Activated T-helper 2 cell treated with anti-CD3 and anti-CD28 coated beads, Interferon-gamma antibody, Interleukin-2, Interleukin-4, amounts not matched to agents 10 μg/mL and 5 μg/mL and 100 μg/mL, durations not matched to agents 14 hours and 24 hours and 36 hours (primary cell): ENCODE measurements around the gene KYNU. TPM values are rescaled to one million over a fixed set of nuclear protein-coding genes. Genes with fewer than 3 reads are reported as not detected.

Experiments used
- DNase-seq: peaks from one replicate; pipeline ENCODE4 v3.0.0; 2021; ENCODE audit warnings: low spot score
- H3K27ac Mint-ChIP-seq: one replicate; pipeline ENCODE4 v1.8.0; 2021; ENCODE audit warnings: mixed read lengths
- H3K27me3 Mint-ChIP-seq: one replicate; pipeline ENCODE4 v1.8.0; 2021; ENCODE audit warnings: low read depth, mixed read lengths
- H3K36me3 Mint-ChIP-seq: one replicate; pipeline ENCODE4 v1.8.0; 2021; ENCODE audit warnings: low read depth, mixed read lengths
- H3K4me1 Mint-ChIP-seq: one replicate; pipeline ENCODE4 v1.8.0; 2021; ENCODE audit warnings: low read depth, mixed read lengths
- H3K4me3 Mint-ChIP-seq: one replicate; pipeline ENCODE4 v1.8.0; 2021; ENCODE audit warnings: low read depth, mild to moderate bottlenecking, moderate library complexity, mixed read lengths
- H3K9me3 Mint-ChIP-seq: one replicate; pipeline ENCODE4 v1.8.0; 2021; ENCODE audit warnings: mixed read lengths
- intact Hi-C: fragments of 100-400 bp; cut with micrococcal nuclease; formaldehyde crosslinking; loops from one replicate; pipeline ENCODE4 v1.15.1; 2023
- total RNA-seq: library from RNA; stranded (reverse); gene quantifications from 2 replicates; pipeline ENCODE4 v1.2.3, GENCODE V29; 2022

KYNU gene
- total RNA-seq, 1 donor from 2014 or later, result not detected

DNA sequence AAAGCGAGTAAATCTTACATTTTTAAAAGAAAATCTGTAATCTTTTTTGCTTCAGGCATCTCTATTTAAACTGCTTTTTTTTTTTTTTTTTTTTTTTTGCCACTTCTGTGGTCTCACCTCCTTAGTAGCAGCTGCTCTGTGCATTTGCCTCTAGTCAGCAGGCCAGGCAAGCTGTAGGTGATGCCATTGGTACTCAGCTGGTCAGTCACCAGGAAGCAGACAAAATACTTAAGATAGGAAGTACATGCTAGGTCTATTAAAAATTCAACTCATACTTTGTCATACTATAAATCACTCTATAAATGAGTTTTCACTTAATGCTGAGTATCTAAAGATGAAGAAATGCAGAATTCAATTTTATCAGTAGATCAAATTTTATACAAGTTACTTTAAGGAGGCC, 83.7 kb downstream of the KYNU start:
- H3K36me3 Mint-ChIP-seq, result no peaks in the 10 kb centered on the region
- intact Hi-C loops, result no loop called here
- no peak for DNase-seq
- no peak overlapping the region for H3K27ac Mint-ChIP-seq
- H3K4me3 Mint-ChIP-seq, result no peak overlapping the region
- no peaks in the 10 kb centered on the region for H3K9me3 Mint-ChIP-seq
- no peaks in the 10 kb centered on the region for H3K4me1 Mint-ChIP-seq
- no peaks in the 10 kb centered on the region for H3K27me3 Mint-ChIP-seq

DNA sequence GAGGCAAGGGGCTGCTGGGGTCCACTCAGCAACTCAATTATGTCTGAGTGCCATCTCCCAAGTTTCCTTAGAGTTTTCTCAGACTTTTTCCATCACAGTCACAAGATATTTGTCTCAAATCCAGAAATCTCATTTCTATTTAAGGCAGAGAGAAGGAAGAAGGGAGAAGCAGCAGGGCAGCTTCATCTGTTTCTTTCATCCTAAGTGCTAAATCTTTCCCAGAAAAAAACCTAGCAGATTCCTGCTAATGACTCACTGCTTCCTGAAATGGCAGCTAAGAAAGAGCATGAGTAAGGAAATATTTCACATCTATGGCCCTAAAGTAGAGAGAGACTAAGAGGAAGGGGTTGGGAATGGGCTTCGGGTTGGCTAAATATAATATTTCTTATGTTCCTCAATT, 88.0 kb downstream of the KYNU start:
- no peak for DNase-seq
- intact Hi-C loops, result no loop called here
- Mint-ChIP-seq H3K27ac (no peak overlapping the region), H3K27me3 (no peaks in the 10 kb centered on the region), H3K4me3 (no peak overlapping the region), H3K4me1 (no peaks in the 10 kb centered on the region), H3K9me3 (no peaks in the 10 kb centered on the region), H3K36me3 (no peaks in the 10 kb centered on the region)

DNA sequence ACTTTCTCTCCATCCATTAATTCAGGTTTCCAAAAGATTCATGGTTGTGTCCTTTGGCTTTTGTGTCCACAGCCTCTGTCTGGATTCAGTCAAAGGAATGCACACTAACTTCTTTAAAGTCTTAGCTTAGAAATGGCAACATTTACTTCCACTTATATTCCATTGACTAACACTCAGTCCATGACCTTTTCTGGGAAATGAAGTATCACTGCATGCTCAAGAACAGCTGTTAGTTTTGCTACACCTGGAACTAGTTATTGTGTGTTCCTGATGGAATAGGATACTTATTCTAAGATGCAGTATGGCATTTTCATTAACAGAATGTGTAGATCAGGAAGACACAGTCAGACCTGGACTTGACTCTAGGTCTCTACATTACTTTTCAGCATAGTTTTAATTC, 88.8 kb downstream of the KYNU start:
- no peaks in the 10 kb centered on the region for H3K4me1 Mint-ChIP-seq
- no peak overlapping the region for H3K27ac Mint-ChIP-seq
- H3K36me3 Mint-ChIP-seq, result no peaks in the 10 kb centered on the region
- peaks cover 2% of the 10 kb centered on the region for H3K27me3 Mint-ChIP-seq
- H3K9me3 Mint-ChIP-seq, result no peaks in the 10 kb centered on the region
- DNase-seq, result no peak
- intact Hi-C loops, result no loop called here
- H3K4me3 Mint-ChIP-seq, result no peak overlapping the region

DNA sequence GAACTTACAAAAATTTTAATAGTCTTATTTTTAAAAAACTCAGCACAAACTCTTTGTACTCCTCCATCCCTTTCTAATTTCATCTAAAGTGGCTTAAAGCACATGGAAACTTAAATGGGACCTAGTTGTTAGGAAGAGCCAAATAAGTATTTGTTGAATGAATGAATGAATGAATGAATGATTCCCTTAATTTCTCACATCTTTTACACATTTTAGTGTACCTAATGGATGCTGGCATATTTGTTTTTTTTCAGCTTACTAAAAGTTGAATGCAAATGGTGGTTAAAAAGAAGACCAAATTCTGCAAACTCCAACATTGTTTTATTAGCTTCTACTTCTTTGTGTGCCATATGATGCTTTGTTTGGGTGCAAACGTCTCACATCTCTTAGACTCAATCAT, 89.6 kb downstream of the KYNU start:
- intact Hi-C loops, result no loop called here
- H3K36me3 Mint-ChIP-seq, result no peaks in the 10 kb centered on the region
- no peaks in the 10 kb centered on the region for H3K9me3 Mint-ChIP-seq
- H3K4me3 Mint-ChIP-seq, result no peak overlapping the region
- no peaks in the 10 kb centered on the region for H3K4me1 Mint-ChIP-seq
- H3K27me3 Mint-ChIP-seq, result peaks cover 2% of the 10 kb centered on the region
- H3K27ac Mint-ChIP-seq, result no peak overlapping the region
- no peak for DNase-seq

DNA sequence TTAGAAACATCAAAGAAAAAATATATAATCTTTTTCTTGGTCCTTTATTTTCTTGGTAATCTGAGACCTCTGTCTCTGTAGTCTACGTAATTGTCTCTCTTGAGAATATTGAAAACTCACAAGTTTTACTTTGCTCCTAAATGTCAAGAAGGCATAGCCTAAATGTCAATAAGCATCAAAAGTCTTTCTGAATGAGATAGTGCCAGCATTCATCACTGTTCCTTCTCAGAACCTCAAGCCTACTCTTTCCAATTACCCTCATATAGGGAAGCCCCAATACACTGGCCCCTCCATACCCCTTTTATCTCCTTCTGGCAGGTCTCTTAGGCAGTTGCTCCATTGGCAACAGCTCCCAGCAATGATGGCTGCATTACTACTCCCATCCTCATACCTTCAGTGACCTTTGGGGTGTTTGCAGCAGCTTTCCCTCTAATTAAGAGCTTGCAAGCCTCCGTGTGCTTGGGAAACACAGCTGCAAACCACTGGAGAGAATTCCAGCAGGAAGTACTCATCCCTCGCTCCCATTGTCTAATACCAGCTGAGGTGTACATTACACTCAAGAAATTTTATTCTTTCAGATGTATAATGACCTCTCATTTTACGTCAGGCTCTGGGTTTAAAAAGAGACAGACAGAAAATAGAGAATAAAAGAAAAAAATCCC, 95.8 kb downstream of the KYNU start:
- no peaks in the 10 kb centered on the region for H3K36me3 Mint-ChIP-seq
- H3K9me3 Mint-ChIP-seq, result no peaks in the 10 kb centered on the region
- intact Hi-C loops, result no loop called here
- no peak for DNase-seq
- H3K4me1 Mint-ChIP-seq, result no peaks in the 10 kb centered on the region
- H3K27ac Mint-ChIP-seq, result no peak overlapping the region
- peaks cover 2% of the 10 kb centered on the region for H3K27me3 Mint-ChIP-seq
- no peak overlapping the region for H3K4me3 Mint-ChIP-seq

DNA sequence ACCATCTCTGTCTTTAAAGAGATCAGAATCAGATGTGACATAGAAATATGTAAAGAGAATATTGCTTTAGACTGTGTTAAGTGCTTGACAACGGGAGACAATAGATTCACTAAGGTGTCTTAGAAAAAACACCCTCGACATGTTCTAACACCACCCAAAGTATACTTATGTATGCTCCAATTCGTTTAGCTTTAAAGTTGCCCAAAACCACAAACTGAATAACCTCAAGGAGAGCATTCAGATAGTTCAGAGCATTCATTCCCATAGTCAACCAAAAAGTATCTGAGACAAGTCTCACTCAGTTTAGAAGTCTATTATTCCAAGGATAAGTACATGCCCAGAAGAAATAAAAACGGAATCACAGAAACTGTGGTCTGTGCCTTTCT, 96.4 kb downstream of the KYNU start:
- Mint-ChIP-seq H3K4me1 (no peaks in the 10 kb centered on the region), H3K9me3 (no peaks in the 10 kb centered on the region), H3K27me3 (peaks cover 2% of the 10 kb centered on the region), H3K4me3 (no peak overlapping the region), H3K27ac (no peak overlapping the region), H3K36me3 (no peaks in the 10 kb centered on the region)
- DNase-seq, result no peak
- intact Hi-C loops, result no loop called here

DNA sequence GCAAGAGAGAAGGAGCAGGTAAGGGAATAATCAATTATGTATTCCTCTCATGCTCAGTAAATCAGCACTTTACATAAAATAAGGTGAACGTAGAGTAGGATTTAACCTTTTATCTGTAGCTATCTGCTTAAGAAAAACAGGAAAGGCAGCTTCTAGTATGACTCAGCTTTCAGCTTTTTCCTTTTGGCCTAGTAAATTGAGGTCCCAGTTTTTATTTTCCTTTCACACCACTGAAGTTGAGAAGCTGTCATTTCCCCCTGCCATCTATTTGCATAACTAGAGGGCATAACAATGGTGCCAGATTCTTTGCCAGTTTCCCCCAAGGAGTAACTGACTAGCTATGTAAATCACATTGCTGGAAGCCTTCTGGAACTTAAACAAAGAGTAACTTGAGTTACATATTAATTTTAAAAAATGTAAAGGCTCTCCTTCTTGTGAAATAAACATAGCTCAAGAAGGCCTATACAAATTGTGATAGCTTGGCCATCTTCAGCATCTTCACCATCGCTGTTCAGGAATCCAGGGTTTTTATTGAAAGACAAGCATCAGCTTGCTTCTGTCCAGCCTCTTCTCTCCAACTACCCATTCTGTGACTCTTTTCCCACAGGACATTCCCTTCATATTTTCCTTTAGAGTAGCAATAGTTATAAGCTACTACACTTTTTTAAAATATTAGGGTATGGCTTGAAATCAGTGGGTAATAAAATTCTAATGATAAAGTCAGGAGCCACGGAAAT, 97.0 kb downstream of the KYNU start:
- Mint-ChIP-seq H3K9me3 (no peaks in the 10 kb centered on the region), H3K4me1 (no peaks in the 10 kb centered on the region), H3K4me3 (no peak overlapping the region), H3K27me3 (peaks cover 2% of the 10 kb centered on the region), H3K36me3 (no peaks in the 10 kb centered on the region), H3K27ac (no peak overlapping the region)
- no peak for DNase-seq
- intact Hi-C loops, result no loop called here

DNA sequence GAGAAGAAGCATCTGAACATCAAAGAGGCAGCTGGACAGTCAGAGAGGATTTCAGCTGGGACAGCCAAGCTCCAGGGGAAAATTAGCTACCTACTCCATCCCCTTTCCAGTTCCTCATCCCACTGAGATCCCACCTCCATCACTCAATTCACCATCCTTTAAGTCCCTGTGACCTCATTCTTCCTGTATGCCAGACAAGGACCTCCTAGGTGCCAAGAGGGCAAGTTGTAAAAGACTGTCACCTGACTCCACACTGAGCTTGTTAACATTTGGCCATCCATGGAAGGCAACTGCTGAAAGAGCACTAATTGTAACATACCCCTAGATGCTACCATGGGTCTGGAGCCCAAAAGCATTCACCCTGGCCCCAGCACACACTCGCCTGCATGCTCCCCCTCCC, 97.8 kb downstream of the KYNU start:
- no peak overlapping the region for H3K4me3 Mint-ChIP-seq
- peaks cover 2% of the 10 kb centered on the region for H3K27me3 Mint-ChIP-seq
- DNase-seq, result no peak
- no peak overlapping the region for H3K27ac Mint-ChIP-seq
- H3K36me3 Mint-ChIP-seq, result no peaks in the 10 kb centered on the region
- intact Hi-C loops, result no loop called here
- no peaks in the 10 kb centered on the region for H3K9me3 Mint-ChIP-seq
- no peaks in the 10 kb centered on the region for H3K4me1 Mint-ChIP-seq

DNA sequence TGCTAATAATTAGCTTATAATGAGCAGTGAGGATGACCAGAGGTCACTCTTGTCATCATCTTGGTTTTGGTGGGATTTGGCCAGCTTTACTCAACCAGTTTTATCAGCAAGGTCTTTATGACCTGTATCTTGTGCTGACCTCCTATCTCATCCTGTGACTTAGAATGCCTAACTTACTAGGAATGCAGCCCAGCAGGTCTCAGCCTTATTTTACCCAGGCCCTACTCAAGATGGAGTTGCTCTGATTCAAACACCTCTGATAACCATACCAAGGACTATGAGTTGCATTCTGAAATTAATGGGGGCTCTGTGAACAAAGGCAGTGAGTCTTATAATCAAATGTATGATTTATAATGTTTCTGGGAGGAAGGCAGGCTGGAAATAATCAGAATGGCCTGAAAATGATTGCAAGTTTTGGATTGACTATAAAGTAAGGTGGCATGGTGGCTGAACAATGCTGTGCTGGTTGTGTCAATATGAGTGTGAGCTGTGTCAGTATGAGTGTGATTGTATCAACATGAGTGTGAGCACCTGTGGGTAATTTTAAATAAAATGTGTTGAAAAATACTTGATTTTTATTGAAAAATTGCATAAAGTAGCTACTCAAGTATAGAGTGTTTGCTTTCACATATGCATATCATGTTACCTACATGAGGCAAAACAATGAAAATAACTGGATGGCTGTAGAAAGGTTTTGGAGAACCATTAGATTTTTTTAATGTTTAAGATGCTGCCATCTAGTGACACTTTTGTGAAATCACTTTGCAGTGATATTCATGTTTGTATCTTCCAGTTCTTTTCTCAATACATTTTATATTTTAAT, 103.0 kb downstream of the KYNU start:
- Mint-ChIP-seq H3K4me3 (no peak overlapping the region), H3K4me1 (no peaks in the 10 kb centered on the region)
- no peak for DNase-seq

DNA sequence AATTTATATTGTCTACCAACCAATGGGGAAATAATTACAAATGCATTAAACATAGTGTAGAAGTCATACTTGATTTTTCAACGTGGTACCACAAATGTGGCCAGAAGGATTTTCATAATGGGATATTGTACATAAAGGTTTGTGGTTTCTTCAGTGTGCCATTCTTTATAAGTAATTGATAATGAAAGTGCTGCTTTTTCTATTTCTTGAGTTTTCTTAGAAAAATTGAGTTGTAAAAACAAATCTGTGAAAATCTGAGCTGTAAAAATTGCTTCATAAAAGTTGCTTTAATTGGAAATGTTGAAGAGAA, 103.6 kb downstream of the KYNU start:
- H3K4me1 Mint-ChIP-seq, result no peaks in the 10 kb centered on the region
- intact Hi-C loops, result no loop called here
- no peaks in the 10 kb centered on the region for H3K36me3 Mint-ChIP-seq
- no peak for DNase-seq
- H3K27me3 Mint-ChIP-seq, result peaks cover 10% of the 10 kb centered on the region
- H3K9me3 Mint-ChIP-seq, result no peaks in the 10 kb centered on the region
- no peak overlapping the region for H3K27ac Mint-ChIP-seq
- H3K4me3 Mint-ChIP-seq, result no peak overlapping the region

More for the DNA sequence above, 103.0 kb downstream of the KYNU start:
- intact Hi-C loops, result no loop called here
- H3K36me3 Mint-ChIP-seq, result no peaks in the 10 kb centered on the region
- no peaks in the 10 kb centered on the region for H3K9me3 Mint-ChIP-seq
- H3K27me3 Mint-ChIP-seq, result peaks cover 10% of the 10 kb centered on the region
- H3K27ac Mint-ChIP-seq, result no peak overlapping the region

DNA sequence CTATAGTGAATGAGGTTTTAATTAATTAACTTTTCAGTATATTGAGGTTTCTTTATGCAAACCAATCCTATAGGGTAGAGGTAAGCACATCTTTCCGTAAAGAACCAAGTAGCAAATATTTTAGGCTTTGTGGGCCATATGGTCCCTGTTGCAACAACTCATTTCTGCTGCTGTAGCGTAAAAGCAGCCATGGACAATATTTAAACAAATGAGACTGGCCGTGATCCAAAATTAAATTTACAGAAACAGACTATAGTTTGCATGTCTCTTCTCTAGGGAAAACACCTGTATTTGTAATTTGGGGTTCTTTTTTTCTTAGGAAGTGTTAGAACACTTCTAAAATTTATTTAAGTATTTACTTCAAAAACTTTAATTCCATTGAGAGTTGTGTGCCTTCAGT, 104.3 kb downstream of the KYNU start:
- no peaks in the 10 kb centered on the region for H3K4me1 Mint-ChIP-seq
- no peak overlapping the region for H3K27ac Mint-ChIP-seq
- H3K4me3 Mint-ChIP-seq, result no peak overlapping the region
- no peak for DNase-seq
- H3K9me3 Mint-ChIP-seq, result no peaks in the 10 kb centered on the region
- H3K27me3 Mint-ChIP-seq, result peaks cover 10% of the 10 kb centered on the region
- H3K36me3 Mint-ChIP-seq, result no peaks in the 10 kb centered on the region
- intact Hi-C loops, result no loop called here

DNA sequence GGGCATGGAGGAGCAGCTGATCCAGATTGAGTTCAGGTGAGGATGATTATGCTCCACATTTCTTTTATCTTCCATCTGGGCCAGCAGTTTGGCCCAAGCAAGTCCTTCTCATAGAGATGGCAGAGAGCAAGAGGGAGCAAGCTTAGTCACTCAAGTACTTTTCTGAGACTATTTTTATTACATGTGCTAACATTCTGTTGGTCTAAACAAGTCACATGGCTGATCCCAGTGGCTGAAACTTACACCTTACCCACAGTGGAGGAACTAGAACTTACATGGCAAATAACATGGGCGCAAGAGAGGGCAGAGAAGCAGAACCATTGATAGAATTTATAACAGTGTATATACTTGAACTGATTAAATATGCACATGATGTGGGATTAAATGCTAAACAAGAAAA, 105.7 kb downstream of the KYNU start:
- H3K36me3 Mint-ChIP-seq, result no peaks in the 10 kb centered on the region
- H3K4me1 Mint-ChIP-seq, result no peaks in the 10 kb centered on the region
- peaks cover 14% of the 10 kb centered on the region for H3K27me3 Mint-ChIP-seq
- H3K27ac Mint-ChIP-seq, result no peak overlapping the region
- H3K4me3 Mint-ChIP-seq, result no peak overlapping the region
- no peaks in the 10 kb centered on the region for H3K9me3 Mint-ChIP-seq
- DNase-seq, result no peak
- intact Hi-C loops, result no loop called here

DNA sequence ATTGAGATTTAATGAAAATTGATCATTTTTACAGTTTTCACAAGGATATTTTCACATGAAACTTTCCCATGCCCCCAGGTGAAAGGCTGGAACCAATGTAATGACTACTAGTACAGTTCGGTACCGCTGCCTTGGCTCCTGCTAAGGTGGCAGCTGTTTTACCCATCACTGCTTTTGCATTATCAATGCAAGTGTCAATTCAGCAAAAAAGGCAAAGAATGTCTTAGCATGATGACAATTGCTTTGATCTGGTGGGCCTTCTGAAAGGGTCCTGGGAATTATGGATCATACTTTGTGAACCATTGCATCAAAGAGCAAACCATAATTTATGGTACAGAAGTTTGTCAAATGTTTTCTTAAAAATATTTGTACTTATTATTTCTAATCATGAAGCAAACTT, 107.2 kb downstream of the KYNU start:
- no peak for DNase-seq
- Mint-ChIP-seq H3K36me3 (no peaks in the 10 kb centered on the region), H3K4me3 (no peak overlapping the region), H3K4me1 (no peaks in the 10 kb centered on the region), H3K27me3 (peaks cover 16% of the 10 kb centered on the region), H3K9me3 (no peaks in the 10 kb centered on the region), H3K27ac (no peak overlapping the region)
- intact Hi-C loops, result no loop called here
